HepG2 (cell line): Measurements from ENCODE around the gene TRIM23. TPM values are rescaled to one million over a fixed set of nuclear protein-coding genes. Genes with fewer than 3 reads are reported as not detected.

Experiments used
- ARID5B ChIP-seq: IDR thresholded peaks from 2 replicates; pipeline ENCODE4 v1.4.0; 2020; ENCODE audit warnings: mild to moderate bottlenecking, missing genetic modification reagents
- CREB1 ChIP-seq, 2 experiments: fragments of 450-650 bp in 1 of 2; IDR thresholded peaks; 2 replicates each; pipeline ENCODE4 v1.6.1; 2016 to 2017; ENCODE audit warnings: control low read depth in 1 of 2, mild to moderate bottlenecking in 1 of 2, missing compliant biosample characterization in 1 of 2, missing genetic modification characterization in 1 of 2
- GLMP ChIP-seq: sonication (generic); formaldehyde crosslinking; IDR thresholded peaks from 2 replicates; pipeline ENCODE4 v1.9.0; 2021; ENCODE audit warnings: missing genetic modification reagents, mild to moderate bottlenecking, borderline replicate concordance
- HNRNPL ChIP-seq: fragments of 200-400 bp; formaldehyde crosslinking; IDR thresholded peaks from 2 replicates; pipeline ENCODE4 v1.6.1; 2017; ENCODE audit warnings: mild to moderate bottlenecking, low read depth, low read length
- MEF2D ChIP-seq: sonication (generic); formaldehyde crosslinking; IDR thresholded peaks from 2 replicates; pipeline ENCODE4 v1.5.1; 2020; ENCODE audit warnings: mild to moderate bottlenecking, missing genetic modification reagents
- MIER3 ChIP-seq: IDR thresholded peaks from 2 replicates; pipeline ENCODE4 v1.6.1; 2016; ENCODE audit warnings: missing compliant biosample characterization, borderline replicate concordance
- NR1H2 ChIP-seq: sonication (generic); formaldehyde crosslinking; IDR thresholded peaks from 2 replicates; pipeline ENCODE4 v1.8.1; 2022; ENCODE audit warnings: low read depth, missing genetic modification reagents, borderline replicate concordance
- RAD51 ChIP-seq: fragments of 450-650 bp; IDR thresholded peaks from 2 replicates; pipeline ENCODE4 v1.6.1; 2016; ENCODE audit warnings: borderline replicate concordance
- ZBED4 ChIP-seq: sonication (generic); formaldehyde crosslinking; IDR thresholded peaks from 2 replicates; pipeline ENCODE4 v1.4.0; 2020; ENCODE audit warnings: missing genetic modification reagents, borderline replicate concordance
- ZBTB37 ChIP-seq: sonication (generic); formaldehyde crosslinking; IDR thresholded peaks from 2 replicates; pipeline ENCODE4 v1.4.0; 2020; ENCODE audit warnings: mild to moderate bottlenecking, missing genetic modification reagents
- ZNF484 ChIP-seq: sonication (generic); formaldehyde crosslinking; IDR thresholded peaks from 2 replicates; pipeline ENCODE4 v1.5.1; 2020; ENCODE audit warnings: mild to moderate bottlenecking, low read depth, missing genetic modification reagents, borderline replicate concordance
- ZNF513 ChIP-seq: sonication (generic); formaldehyde crosslinking; conservative IDR thresholded peaks from 2 replicates; pipeline ENCODE4 v1.5.0; 2020; ENCODE audit warnings: missing genetic modification reagents
- ZNF543 ChIP-seq: sonication (generic); formaldehyde crosslinking; IDR thresholded peaks from 2 replicates; pipeline ENCODE4 v1.4.0; 2020; ENCODE audit warnings: mild to moderate bottlenecking, missing genetic modification reagents
- ZNF660 ChIP-seq: sonication (generic); formaldehyde crosslinking; IDR thresholded peaks from 2 replicates; pipeline ENCODE4 v1.5.1; 2020; ENCODE audit warnings: mild to moderate bottlenecking, low read depth, missing genetic modification reagents, borderline replicate concordance
- ZNF724P ChIP-seq: sonication (generic); formaldehyde crosslinking; IDR thresholded peaks from 2 replicates; pipeline ENCODE4 v1.8.0; 2022; ENCODE audit warnings: missing genetic modification reagents, borderline replicate concordance
- polyA plus RNA-seq, 8 experiments: library from polyadenylated mRNA; depleted of rRNA in 3 of 8; stranded (reverse) in 7 of 8; unstranded in 1 of 8; fragments of >200 nt; fragmentation: Illumina TruSeq in 4 of 8; extraction: Trizol in 4 of 8; gene quantifications; 2 replicates each; pipeline versions ENCODE4 v1.2.1 to v1.2.3, GENCODE V29; 2011 to 2016; ENCODE audit warnings: low read depth in 4 of 8, missing spikeins in 1 of 8, mixed read lengths in 1 of 8; ENCODE audit not compliant: insufficient read depth in 1 of 8
- total RNA-seq, 5 experiments: library from RNA; depleted of rRNA; stranded (reverse); fragments of >200 nt; fragmentation: Illumina TruSeq; extraction: Trizol; gene quantifications; 2 replicates each; pipeline ENCODE4 v1.2.3, GENCODE V29; 2016; ENCODE audit warnings: low read depth in 1 of 5

The TRIM23 gene
- total and polyA plus RNA-seq, 2 of the 13 experiments (the other 11 are each of a cell fraction or from before 2014, with no cell fraction given): 4.6 to 11.4 TPM

- TF ChIP-seq MEF2D (CRISPR knock-in tag) (no peak), ZNF484 (CRISPR knock-in tag) (no peak), ZNF724P (CRISPR knock-in tag) (no peak), ZBED4 (CRISPR knock-in tag) (no peak), RAD51 (no peak), MIER3 (CRISPR knock-in tag) (no peak; the same call in 1 of the 2 replicates), ZNF543 (CRISPR knock-in tag) (no peak), NR1H2 (CRISPR knock-in tag) (no peak), ARID5B (CRISPR knock-in tag) (peak; percentile 31; the same call in 1 of the 2 replicates), CREB1 (IDR thresholded peaks at IDR 0.05) (no peak), CREB1 (CRISPR knock-in tag; IDR thresholded peaks at IDR 0.05) (no peak), ZNF513 (CRISPR knock-in tag) (no peak), GLMP (CRISPR knock-in tag) (no peak), ZBTB37 (CRISPR knock-in tag) (no peak), ZNF660 (CRISPR knock-in tag) (no peak), HNRNPL (no peak)
These were observed 730 bp upstream of the TRIM23 start, which contains the start of the genes SHLD3 and TRAPPC13 (continued) for GRCh38 chr5:65624571-65625555.
